ENCODE measurements around the gene HECTD4. TPM values are rescaled to one million over a fixed set of nuclear protein-coding genes. Genes with fewer than 3 reads are reported as not detected.

HECTD4 gene
- total and polyA plus RNA-seq, 2 donors (not counting 1 experiment from before 2014, with no cell fraction given), result 46.4 to 92.2 TPM

DNA sequence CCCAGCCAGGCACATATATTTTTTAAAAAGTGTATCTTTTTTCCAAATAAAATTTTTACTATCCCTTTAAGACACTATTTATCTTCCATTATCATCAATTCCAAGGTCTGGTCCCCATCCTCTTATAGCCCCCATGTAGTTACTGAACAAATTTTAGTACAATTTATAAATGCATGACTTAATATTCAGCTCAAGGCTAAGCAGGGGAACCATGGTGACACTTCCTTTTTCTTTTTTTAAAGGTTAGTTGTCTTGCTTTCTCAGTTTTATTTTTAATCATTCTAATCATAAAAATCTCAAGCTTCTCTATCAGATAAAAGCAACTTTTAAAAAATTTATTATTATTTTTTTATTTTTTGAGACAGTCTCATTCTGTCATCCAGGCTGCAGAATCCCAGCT, 164.6 kb downstream of the HECTD4 start:
- Mint-ChIP-seq H3K27me3 (no peaks in the 10 kb centered on the region), H3K9me3 (ENCODE audit: insufficient read depth) (no peaks in the 10 kb centered on the region), H3K27ac (peak overlapping the region; percentile 50), H3K4me3 (peak overlapping the region; percentile 54), H3K4me1 (peaks cover 39% of the 10 kb centered on the region)
- no peaks in the 10 kb centered on the region for H3K9me3 ChIP-seq (ENCODE audit: control extremely low read depth in 1 of 3, control insufficient read depth in 2 of 3, insufficient read depth in 1 of 3, low read length in 2 of 3)
- H3K79me2 ChIP-seq (ENCODE audit: control insufficient read depth, insufficient read depth, low read length), result peaks cover 11% of the 10 kb centered on the region
- peak; percentile 36 for ATAC-seq (ENCODE audit: low read depth)
- H2AFZ ChIP-seq (ENCODE audit: insufficient read depth, low read depth, low read length, poor library complexity, severe bottlenecking), result no peak overlapping the region
- H3K4me3 ChIP-seq (ENCODE audit: control extremely low read depth in 1 of 5, extremely low read depth in 1 of 5, insufficient read depth in 1 of 5, low read depth in 2 of 5, low read length in 4 of 5), result no peak overlapping the region
- H4K20me1 ChIP-seq (ENCODE audit: control insufficient read depth, insufficient read depth, low read length, poor library complexity, severe bottlenecking), result no peaks in the 10 kb centered on the region
- peaks cover 5 to 15% of the 10 kb centered on the region in 2 experiments for H3K36me3 ChIP-seq (replicated peaks in 1 of 2; ENCODE audit: control extremely low read depth in 1 of 2, control insufficient read depth in 1 of 2, extremely low read depth in 1 of 2, insufficient read depth in 2 of 2, low read length in 1 of 2)
- H3K4me2 ChIP-seq (replicated peaks; ENCODE audit: low read depth, low read length, poor library complexity, severe bottlenecking), result peak overlapping the region; percentile 63
- intact Hi-C loops (cut with micrococcal nuclease), result loop anchor here (5.0 kb wide), 1 partner anchor 170 kb away; no protein-coding TSS in a partner anchor
- TF ChIP-seq, protein P1, sequence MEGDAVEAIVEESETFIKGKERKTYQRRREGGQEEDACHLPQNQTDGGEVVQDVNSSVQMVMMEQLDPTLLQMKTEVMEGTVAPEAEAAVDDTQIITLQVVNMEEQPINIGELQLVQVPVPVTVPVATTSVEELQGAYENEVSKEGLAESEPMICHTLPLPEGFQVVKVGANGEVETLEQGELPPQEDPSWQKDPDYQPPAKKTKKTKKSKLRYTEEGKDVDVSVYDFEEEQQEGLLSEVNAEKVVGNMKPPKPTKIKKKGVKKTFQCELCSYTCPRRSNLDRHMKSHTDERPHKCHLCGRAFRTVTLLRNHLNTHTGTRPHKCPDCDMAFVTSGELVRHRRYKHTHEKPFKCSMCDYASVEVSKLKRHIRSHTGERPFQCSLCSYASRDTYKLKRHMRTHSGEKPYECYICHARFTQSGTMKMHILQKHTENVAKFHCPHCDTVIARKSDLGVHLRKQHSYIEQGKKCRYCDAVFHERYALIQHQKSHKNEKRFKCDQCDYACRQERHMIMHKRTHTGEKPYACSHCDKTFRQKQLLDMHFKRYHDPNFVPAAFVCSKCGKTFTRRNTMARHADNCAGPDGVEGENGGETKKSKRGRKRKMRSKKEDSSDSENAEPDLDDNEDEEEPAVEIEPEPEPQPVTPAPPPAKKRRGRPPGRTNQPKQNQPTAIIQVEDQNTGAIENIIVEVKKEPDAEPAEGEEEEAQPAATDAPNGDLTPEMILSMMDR (IDR thresholded peaks at IDR 0.05), result no peak
- no peak for TF ChIP-seq EZH2 (IDR thresholded peaks at IDR 0.05; ENCODE audit: borderline replicate concordance, insufficient read depth, low read depth, low read length, poor library complexity, severe bottlenecking)
- peaks cover 27 to 36% of the 10 kb centered on the region in 2 donors for H3K4me1 ChIP-seq (ENCODE audit: control insufficient read depth in 2 of 2, insufficient read depth in 2 of 2, low read length in 2 of 2)
- H3K27ac ChIP-seq (ENCODE audit: low read length in 2 of 2), result peak overlapping the region in 1 of 2 donors; percentile 85
- H3K9ac ChIP-seq (ENCODE audit: low read length), result no peak overlapping the region
- ChIA-PET POLR2A (interaction anchor here (0.7 kb wide), 1 partner anchor 231 kb away, joined by 4 read pairs; no protein-coding TSS in a partner anchor), CTCF (interaction anchor here (0.6 to 1.8 kb wide), 3 partner anchors 19 to 224 kb away, joined by 3 to 7 read pairs (median 7); no protein-coding TSS in a partner anchor)
- no peaks in the 10 kb centered on the region for H3K27me3 ChIP-seq (replicated peaks in 1 of 4; ENCODE audit: control extremely low read depth in 1 of 4, control insufficient read depth in 3 of 4, insufficient read depth in 4 of 4, low read length in 3 of 4)
- no peak for DNase-seq

DNA sequence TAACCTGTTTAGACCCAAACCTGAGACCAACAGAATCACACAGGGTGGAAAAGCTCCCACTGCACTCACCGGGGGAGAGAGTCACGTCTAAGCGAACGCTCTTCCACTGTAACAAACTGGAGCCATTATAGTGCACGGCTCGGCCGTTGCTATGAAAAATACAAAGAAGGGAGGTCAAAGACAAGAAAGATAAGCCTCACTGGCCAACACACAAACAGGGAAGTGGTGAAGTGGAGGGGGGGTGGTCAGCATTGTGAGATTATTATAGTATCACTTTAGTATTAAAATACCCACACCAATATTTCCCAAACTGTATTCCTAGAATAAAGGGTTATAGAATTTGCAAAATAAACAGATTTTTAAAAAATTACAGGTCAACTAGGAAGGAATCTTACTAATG, 166.0 kb downstream of the HECTD4 start:
- Mint-ChIP-seq H3K4me1 (peaks cover 39% of the 10 kb centered on the region), H3K4me3 (peak overlapping the region; percentile 62), H3K27me3 (no peaks in the 10 kb centered on the region), H3K27ac (peak overlapping the region; percentile 87), H3K9me3 (ENCODE audit: insufficient read depth) (no peaks in the 10 kb centered on the region)
- peak overlapping the region; percentile 43 to 85 for H3K27ac ChIP-seq (ENCODE audit: low read length in 2 of 2)
- no peak for TF ChIP-seq EZH2 (IDR thresholded peaks at IDR 0.05; ENCODE audit: borderline replicate concordance, insufficient read depth, low read depth, low read length, poor library complexity, severe bottlenecking)
- TF ChIP-seq, protein P1 (IDR thresholded peaks at IDR 0.05), result no peak
- H3K4me3 ChIP-seq (ENCODE audit: control extremely low read depth in 1 of 5, extremely low read depth in 1 of 5, insufficient read depth in 1 of 5, low read depth in 2 of 5, low read length in 4 of 5), result peak overlapping the region in 3 of 5 experiments; percentile 12 to 29 (median 23)
- peaks cover 20% of the 10 kb centered on the region for H3K79me2 ChIP-seq (ENCODE audit: control insufficient read depth, insufficient read depth, low read length)
- H2AFZ ChIP-seq (ENCODE audit: insufficient read depth, low read depth, low read length, poor library complexity, severe bottlenecking), result peak overlapping the region; percentile 61
- H3K4me1 ChIP-seq (ENCODE audit: control insufficient read depth in 2 of 2, insufficient read depth in 2 of 2, low read length in 2 of 2), result peaks cover 27 to 36% of the 10 kb centered on the region in 2 donors
- H3K9ac ChIP-seq (ENCODE audit: low read length), result peak overlapping the region; percentile 36
- peak overlapping the region; percentile 63 for H3K4me2 ChIP-seq (replicated peaks; ENCODE audit: low read depth, low read length, poor library complexity, severe bottlenecking)
- intact Hi-C loops (cut with micrococcal nuclease), result loop anchor here (5.0 kb wide), 1 partner anchor 171 kb away; no protein-coding TSS in a partner anchor
- CTCF ChIA-PET, result no interaction called here
- no peaks in the 10 kb centered on the region for H3K9me3 ChIP-seq (ENCODE audit: control extremely low read depth in 1 of 3, control insufficient read depth in 2 of 3, insufficient read depth in 1 of 3, low read length in 2 of 3)
- 60% methylated on average over 1 of the region's 7 CpGs for WGBS (ENCODE audit: insufficient coverage)
- no peaks in the 10 kb centered on the region for H3K27me3 ChIP-seq (replicated peaks in 1 of 4; ENCODE audit: control extremely low read depth in 1 of 4, control insufficient read depth in 3 of 4, insufficient read depth in 4 of 4, low read length in 3 of 4)
- peak; percentile 45 for ATAC-seq (ENCODE audit: low read depth)
- H4K20me1 ChIP-seq (ENCODE audit: control insufficient read depth, insufficient read depth, low read length, poor library complexity, severe bottlenecking), result no peaks in the 10 kb centered on the region
- DNase-seq, result peak; percentile 22
- POLR2A ChIA-PET, result no interaction called here
- H3K36me3 ChIP-seq (replicated peaks in 1 of 2; ENCODE audit: control extremely low read depth in 1 of 2, control insufficient read depth in 1 of 2, extremely low read depth in 1 of 2, insufficient read depth in 2 of 2, low read length in 1 of 2), result peaks cover 8 to 29% of the 10 kb centered on the region in 2 experiments

Data from B cell (primary cell).